CD4-positive, CD25-positive, alpha-beta regulatory T cell (primary cell): ENCODE measurements around the gene TESMIN. TPM values are rescaled to one million over a fixed set of nuclear protein-coding genes. Genes with fewer than 3 reads are reported as not detected.

Source experiments
- ATAC-seq, 2 donors: fragments of 150-1000 bp; cut with Tn5 transposase; one replicate each; pipeline ENCODE4 v1.10.0; 2021; ENCODE audit warnings: low read depth in 2 of 2, moderate number of reproducible peaks in 2 of 2, moderate library complexity in 1 of 2
- DNase-seq, 3 donors: peaks; one replicate each; pipeline versions ENCODE4 v3.0.0 to v3.0.0-alpha.2; 2012 to 2022; ENCODE audit warnings: mixed read lengths in 1 of 3
- H3K27ac ChIP-seq: one replicate; pipeline ENCODE4 v1.7.0; 2013; ENCODE audit warnings: mild to moderate bottlenecking, low read length; ENCODE audit not compliant: insufficient read depth, poor library complexity, severe bottlenecking
- H3K27me3 ChIP-seq: one replicate; pipeline ENCODE4 v1.7.0; 2013; ENCODE audit warnings: low read length; ENCODE audit not compliant: control insufficient read depth, insufficient read depth
- H3K36me3 ChIP-seq: one replicate; pipeline ENCODE4 v1.7.0; 2013; ENCODE audit warnings: mild to moderate bottlenecking, low read length, moderate library complexity; ENCODE audit not compliant: control insufficient read depth, insufficient read depth
- H3K4me1 ChIP-seq: 2 replicates; pipeline ENCODE4 v1.7.0; 2013; ENCODE audit warnings: mild to moderate bottlenecking, low read length; ENCODE audit not compliant: insufficient read depth, control insufficient read depth, poor library complexity, severe bottlenecking
- H3K4me3 ChIP-seq: one replicate; pipeline ENCODE4 v1.7.0; 2013; ENCODE audit warnings: low read depth, mild to moderate bottlenecking, low read length, moderate library complexity
- H3K9me3 ChIP-seq, 2 experiments: 1 replicate in 1 of 2; 2 replicates in 1 of 2; pipeline ENCODE4 v1.7.0; 2013; ENCODE audit warnings: low read length in 2 of 2, mild to moderate bottlenecking in 1 of 2, moderate library complexity in 1 of 2; ENCODE audit not compliant: control insufficient read depth in 2 of 2
- H3K27ac Mint-ChIP-seq, 3 donors: one replicate each; pipeline ENCODE4 v1.8.0; 2020 to 2022; ENCODE audit warnings: mild to moderate bottlenecking in 3 of 3, mixed read lengths in 3 of 3, moderate library complexity in 2 of 3
- H3K27me3 Mint-ChIP-seq: one replicate; pipeline ENCODE4 v1.8.0; 2022; ENCODE audit warnings: mild to moderate bottlenecking, mixed read lengths
- H3K36me3 Mint-ChIP-seq: one replicate; pipeline ENCODE4 v1.8.0; 2020; ENCODE audit warnings: mixed read lengths
- H3K4me1 Mint-ChIP-seq, 4 donors: one replicate each; pipeline ENCODE4 v1.8.0; 2020 to 2022; ENCODE audit warnings: mixed read lengths in 4 of 4, mild to moderate bottlenecking in 1 of 4
- H3K4me3 Mint-ChIP-seq, 4 donors: one replicate each; pipeline ENCODE4 v1.8.0; 2020 to 2022; ENCODE audit warnings: mild to moderate bottlenecking in 4 of 4, mixed read lengths in 4 of 4, moderate library complexity in 3 of 4
- H3K9me3 Mint-ChIP-seq, 7 donors: one replicate each; pipeline ENCODE4 v1.8.0; 2020 to 2022; ENCODE audit warnings: mixed read lengths in 7 of 7, mild to moderate bottlenecking in 3 of 7, moderate library complexity in 2 of 7
- polyA plus RNA-seq, 4 donors: library from polyadenylated mRNA; unstranded; fragments of 300-500 nt; fragmentation: Illumina TruSeq; gene quantifications; one replicate each; pipeline ENCODE4 v1.2.3, GENCODE V29; 2021
- total RNA-seq: library from RNA; stranded (reverse); gene quantifications from one replicate; pipeline ENCODE4 v1.2.3, GENCODE V29; 2022

The TESMIN gene
- total and polyA plus RNA-seq, 5 donors from 2014 or later, result 3.0 to 8.0 (median 5.3) TPM

GRCh38 chr11:68780829-68781228 is 29.5 kb upstream of the TESMIN start:
- ATAC-seq (no peak), DNase-seq (no peak)
- no peaks in the 10 kb centered on the region for H3K27me3 Mint-ChIP-seq
- H3K9me3 Mint-ChIP-seq, result no peaks in the 10 kb centered on the region
- H3K36me3 Mint-ChIP-seq, result peaks cover 40% of the 10 kb centered on the region
- no peak overlapping the region for H3K4me3 Mint-ChIP-seq
- no peak overlapping the region for H3K27ac Mint-ChIP-seq
- no peaks in the 10 kb centered on the region for H3K4me1 Mint-ChIP-seq
- no peak overlapping the region for H3K4me3 ChIP-seq
- H3K36me3 ChIP-seq, result peaks cover 31% of the 10 kb centered on the region
- H3K27me3 ChIP-seq, result no peaks in the 10 kb centered on the region
- H3K9me3 ChIP-seq, result no peaks in the 10 kb centered on the region
- H3K4me1 ChIP-seq, result no peaks in the 10 kb centered on the region
- no peak overlapping the region for H3K27ac ChIP-seq

DNA sequence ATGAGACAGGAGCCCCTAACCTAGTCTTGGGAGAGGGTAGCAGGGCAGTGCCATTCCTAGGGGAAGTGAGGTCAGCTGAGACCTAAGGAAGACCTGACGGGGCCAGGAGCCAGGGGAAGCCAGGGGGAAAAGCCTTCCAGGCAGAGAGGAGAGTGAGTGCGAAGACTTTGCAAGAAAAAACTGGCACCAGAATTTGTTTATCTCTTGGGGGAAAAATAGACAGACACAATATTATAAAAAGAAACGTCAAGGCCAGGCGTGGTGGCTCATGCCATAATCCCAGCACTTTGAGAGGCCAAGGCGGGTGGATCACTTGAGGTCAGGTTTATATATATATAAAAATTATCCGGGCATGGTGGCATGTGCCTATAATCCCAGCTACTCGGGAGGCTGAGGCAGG is 26.9 kb upstream of the TESMIN start:
- H3K36me3 ChIP-seq, result peaks cover 42% of the 10 kb centered on the region
- no peak overlapping the region for H3K27ac ChIP-seq
- no peak overlapping the region for H3K4me3 ChIP-seq
- Mint-ChIP-seq H3K4me3 (no peak overlapping the region), H3K27ac (no peak overlapping the region), H3K9me3 (no peaks in the 10 kb centered on the region), H3K36me3 (peaks cover 45% of the 10 kb centered on the region), H3K4me1 (no peaks in the 10 kb centered on the region), H3K27me3 (no peaks in the 10 kb centered on the region)
- H3K27me3 ChIP-seq, result no peaks in the 10 kb centered on the region
- no peaks in the 10 kb centered on the region for H3K9me3 ChIP-seq
- no peak for DNase-seq
- no peaks in the 10 kb centered on the region for H3K4me1 ChIP-seq
- no peak for ATAC-seq

- H3K27ac Mint-ChIP-seq, result peak overlapping the region in 1 of 3 donors; percentile 37
- H3K9me3 Mint-ChIP-seq, result no peaks in the 10 kb centered on the region
- Histone ChIP-seq H3K4me3 (no peak overlapping the region), H3K4me1 (no peaks in the 10 kb centered on the region), H3K36me3 (peaks cover 50% of the 10 kb centered on the region), H3K27me3 (no peaks in the 10 kb centered on the region), H3K27ac (no peak overlapping the region), H3K9me3 (no peaks in the 10 kb centered on the region)
- ATAC-seq (no peak), DNase-seq (no peak)
- peaks cover 46% of the 10 kb centered on the region for H3K36me3 Mint-ChIP-seq
- no peaks in the 10 kb centered on the region for H3K4me1 Mint-ChIP-seq
- no peak overlapping the region for H3K4me3 Mint-ChIP-seq
- H3K27me3 Mint-ChIP-seq, result no peaks in the 10 kb centered on the region
Observed at GRCh38 chr11:68776442-68777235, 25.3 kb upstream of the TESMIN start.

GRCh38 chr11:68775951-68776388 is 24.6 kb upstream of the TESMIN start:
- Histone ChIP-seq H3K27ac (no peak overlapping the region), H3K36me3 (peaks cover 52% of the 10 kb centered on the region), H3K4me3 (no peak overlapping the region), H3K9me3 (no peaks in the 10 kb centered on the region), H3K27me3 (no peaks in the 10 kb centered on the region), H3K4me1 (no peaks in the 10 kb centered on the region)
- Mint-ChIP-seq H3K36me3 (peaks cover 43% of the 10 kb centered on the region), H3K9me3 (no peaks in the 10 kb centered on the region), H3K4me3 (no peak overlapping the region), H3K27ac (peak overlapping the region in 1 of 3 donors; percentile 37), H3K27me3 (no peaks in the 10 kb centered on the region), H3K4me1 (no peaks in the 10 kb centered on the region)
- no peak for DNase-seq
- ATAC-seq, result no peak

DNA sequence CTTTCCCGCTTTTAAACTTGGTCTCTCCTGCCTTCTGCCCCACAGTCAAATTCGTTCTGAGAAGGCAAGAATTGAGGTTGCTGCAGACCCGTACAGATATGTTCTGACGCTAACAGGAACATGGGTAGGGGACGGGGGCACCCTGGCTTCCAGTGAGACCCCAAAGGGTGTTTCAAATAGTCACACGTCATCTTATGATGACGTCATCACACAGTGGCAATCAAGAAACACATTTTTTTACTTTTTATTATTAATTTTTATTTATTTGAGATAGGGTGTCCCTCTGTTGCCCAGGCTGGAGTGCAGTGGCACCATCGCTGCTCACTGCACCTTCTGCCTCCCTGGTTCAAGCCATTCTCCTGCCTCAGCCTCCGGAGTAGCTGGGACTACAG is 22.9 kb upstream of the TESMIN start:
- H3K27ac ChIP-seq, result no peak overlapping the region
- H3K4me1 Mint-ChIP-seq, result no peaks in the 10 kb centered on the region
- H3K9me3 ChIP-seq, result no peaks in the 10 kb centered on the region
- no peak overlapping the region for H3K4me3 ChIP-seq
- H3K4me1 ChIP-seq, result no peaks in the 10 kb centered on the region
- H3K27ac Mint-ChIP-seq, result no peak overlapping the region
- no peaks in the 10 kb centered on the region for H3K27me3 ChIP-seq
- no peak for ATAC-seq
- H3K36me3 ChIP-seq, result peaks cover 54% of the 10 kb centered on the region
- no peak overlapping the region for H3K4me3 Mint-ChIP-seq
- H3K36me3 Mint-ChIP-seq, result peaks cover 39% of the 10 kb centered on the region
- H3K27me3 Mint-ChIP-seq, result no peaks in the 10 kb centered on the region
- DNase-seq, result no peak
- no peaks in the 10 kb centered on the region for H3K9me3 Mint-ChIP-seq

DNA sequence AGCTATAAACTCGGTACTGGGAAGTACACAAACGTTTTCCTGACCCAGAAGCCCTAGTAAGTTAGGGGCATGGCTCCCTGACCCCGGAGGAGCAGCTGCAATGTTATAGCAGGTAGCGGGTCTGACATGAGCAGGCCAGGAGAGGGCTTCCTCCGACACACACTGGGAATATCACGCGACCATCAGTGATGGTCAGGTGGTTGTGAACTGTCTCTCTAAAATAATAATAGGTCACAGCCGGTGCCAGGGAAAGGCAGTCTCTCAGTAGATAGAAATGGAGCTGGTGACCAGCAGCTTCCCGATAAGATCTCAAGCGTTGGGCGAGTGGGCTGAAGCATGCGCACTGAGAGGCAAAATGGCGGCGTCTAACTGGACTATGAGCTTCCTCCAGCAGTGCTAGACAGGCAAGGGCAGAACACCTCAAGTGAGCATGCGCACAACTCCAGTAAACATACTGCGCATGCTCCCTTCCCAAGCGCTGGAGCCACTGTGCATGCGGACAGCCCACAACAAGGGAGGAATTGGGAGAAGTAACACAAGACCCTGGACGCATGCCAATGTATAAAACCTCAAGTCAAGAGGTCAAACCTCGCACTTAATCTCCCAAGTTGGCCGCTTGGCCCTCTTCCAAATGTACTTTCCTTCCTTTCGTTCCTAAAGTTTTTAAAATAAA is 22.3 kb upstream of the TESMIN start:
- ATAC-seq (no peak), DNase-seq (no peak)
- Mint-ChIP-seq H3K9me3 (no peaks in the 10 kb centered on the region), H3K27ac (no peak overlapping the region), H3K4me1 (no peaks in the 10 kb centered on the region), H3K36me3 (peaks cover 38% of the 10 kb centered on the region), H3K4me3 (no peak overlapping the region), H3K27me3 (no peaks in the 10 kb centered on the region)
- Histone ChIP-seq H3K4me1 (no peaks in the 10 kb centered on the region), H3K36me3 (peaks cover 54% of the 10 kb centered on the region), H3K27me3 (no peaks in the 10 kb centered on the region), H3K27ac (no peak overlapping the region), H3K4me3 (no peak overlapping the region), H3K9me3 (no peaks in the 10 kb centered on the region)

- Mint-ChIP-seq H3K4me1 (no peaks in the 10 kb centered on the region), H3K9me3 (no peaks in the 10 kb centered on the region), H3K36me3 (peaks cover 36% of the 10 kb centered on the region), H3K27me3 (no peaks in the 10 kb centered on the region), H3K27ac (no peak overlapping the region), H3K4me3 (no peak overlapping the region)
- DNase-seq, result no peak
- H3K27me3 ChIP-seq, result no peaks in the 10 kb centered on the region
- no peak for ATAC-seq
- H3K9me3 ChIP-seq, result no peaks in the 10 kb centered on the region
- H3K27ac ChIP-seq, result no peak overlapping the region
- H3K4me1 ChIP-seq, result no peaks in the 10 kb centered on the region
- H3K36me3 ChIP-seq, result peaks cover 52% of the 10 kb centered on the region
- H3K4me3 ChIP-seq, result no peak overlapping the region
Observed at GRCh38 chr11:68772936-68773335, 21.6 kb upstream of the TESMIN start.

DNA sequence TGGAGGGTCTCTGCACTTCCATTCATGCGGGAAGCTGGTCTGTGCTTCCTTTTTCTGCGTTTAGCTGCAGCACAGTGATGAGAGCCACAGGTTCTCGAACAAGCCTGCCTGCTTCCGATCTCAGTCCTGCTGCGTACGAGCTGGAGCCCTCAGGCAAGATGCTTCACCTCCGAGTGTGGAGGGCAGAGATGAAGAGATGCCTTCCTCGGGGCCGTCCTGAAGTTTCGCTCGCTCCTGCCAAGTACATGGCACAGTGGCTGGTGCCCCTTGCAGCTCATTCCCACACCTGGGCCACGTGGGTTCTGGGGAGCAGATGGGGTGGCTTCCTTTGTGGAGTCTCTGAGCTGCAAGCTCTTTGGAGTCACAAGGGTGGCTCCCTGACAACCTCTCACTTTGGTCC is 19.5 kb upstream of the TESMIN start:
- DNase-seq (no peak), ATAC-seq (no peak)
- Mint-ChIP-seq H3K27me3 (no peaks in the 10 kb centered on the region), H3K9me3 (no peaks in the 10 kb centered on the region), H3K4me3 (no peak overlapping the region), H3K27ac (no peak overlapping the region), H3K36me3 (peaks cover 29% of the 10 kb centered on the region), H3K4me1 (no peaks in the 10 kb centered on the region)
- H3K27ac ChIP-seq, result no peak overlapping the region
- H3K9me3 ChIP-seq, result no peaks in the 10 kb centered on the region
- H3K4me3 ChIP-seq, result no peak overlapping the region
- no peaks in the 10 kb centered on the region for H3K27me3 ChIP-seq
- H3K4me1 ChIP-seq, result no peaks in the 10 kb centered on the region
- peaks cover 43% of the 10 kb centered on the region for H3K36me3 ChIP-seq
